Trophoblast cell (in vitro differentiated cells and primary cell): Measurements from ENCODE around the gene TBC1D16.

Experiments
- DNase-seq, 2 donors: peaks; one replicate each; pipeline ENCODE4 v3.0.0-alpha.2; 2016
- H2AFZ ChIP-seq: 2 replicates; pipeline ENCODE4 v1.6.1; 2013; ENCODE audit warnings: low read length, moderate library complexity, mild to moderate bottlenecking; ENCODE audit not compliant: insufficient read depth, poor library complexity
- H2AK5ac ChIP-seq: 2 replicates; pipeline ENCODE4 v1.6.1; 2013; ENCODE audit warnings: mild to moderate bottlenecking, low read length
- H2BK120ac ChIP-seq: 2 replicates; pipeline ENCODE4 v1.6.1; 2013; ENCODE audit warnings: low read length, mild to moderate bottlenecking, moderate library complexity; ENCODE audit not compliant: insufficient read depth, poor library complexity
- H2BK12ac ChIP-seq: 2 replicates; pipeline ENCODE4 v1.6.1; 2013; ENCODE audit warnings: mild to moderate bottlenecking, low read length, moderate library complexity
- H2BK5ac ChIP-seq: 2 replicates; pipeline ENCODE4 v1.6.1; 2013; ENCODE audit warnings: low read length, low read depth, moderate library complexity, mild to moderate bottlenecking; ENCODE audit not compliant: poor library complexity
- H3K14ac ChIP-seq: 2 replicates; pipeline ENCODE4 v1.6.1; 2013; ENCODE audit warnings: mild to moderate bottlenecking, low read length
- H3K18ac ChIP-seq: 2 replicates; pipeline ENCODE4 v1.6.1; 2013; ENCODE audit warnings: mild to moderate bottlenecking, low read length
- H3K23ac ChIP-seq: 2 replicates; pipeline ENCODE4 v1.6.1; 2013; ENCODE audit warnings: low read length
- H3K27ac ChIP-seq: 2 replicates; pipeline ENCODE4 v1.5.1; 2013; ENCODE audit warnings: low read depth, mild to moderate bottlenecking, inconsistent platforms, low read length, moderate library complexity
- H3K27me3 ChIP-seq: 2 replicates; pipeline ENCODE4 v1.6.1; 2013; ENCODE audit warnings: inconsistent platforms, mild to moderate bottlenecking, low read length, moderate library complexity; ENCODE audit not compliant: insufficient read depth
- H3K36me3 ChIP-seq, 2 experiments: 1 replicate in 1 of 2; 2 replicates in 1 of 2; pipeline ENCODE4 v1.6.1; 2013; ENCODE audit warnings: low read length in 2 of 2, mild to moderate bottlenecking in 2 of 2, moderate library complexity in 1 of 2; ENCODE audit not compliant: insufficient read depth in 2 of 2, control insufficient read depth in 1 of 2
- H3K4ac ChIP-seq: 2 replicates; pipeline ENCODE4 v1.6.1; 2013; ENCODE audit warnings: low read depth, mild to moderate bottlenecking, low read length, moderate library complexity
- H3K4me1 ChIP-seq, 2 experiments: 1 replicate in 1 of 2; 2 replicates in 1 of 2; pipeline ENCODE4 v1.6.1; 2013; ENCODE audit warnings: low read length in 2 of 2, mild to moderate bottlenecking in 2 of 2, moderate library complexity in 1 of 2; ENCODE audit not compliant: insufficient read depth in 2 of 2, control insufficient read depth in 1 of 2
- H3K4me2 ChIP-seq: 2 replicates; pipeline ENCODE4 v1.6.1; 2013; ENCODE audit warnings: inconsistent platforms, mild to moderate bottlenecking, low read length, moderate library complexity
- H3K4me3 ChIP-seq: 2 replicates; pipeline ENCODE4 v1.5.1; 2013; ENCODE audit warnings: mild to moderate bottlenecking, low read depth, low read length, inconsistent platforms
- H3K79me1 ChIP-seq: one replicate; pipeline ENCODE4 v1.6.1; 2013; ENCODE audit warnings: low read length
- H3K79me2 ChIP-seq: 2 replicates; pipeline ENCODE4 v1.6.1; 2013; ENCODE audit warnings: low read length, mild to moderate bottlenecking; ENCODE audit not compliant: control insufficient read depth, insufficient read depth, poor library complexity
- H3K9ac ChIP-seq: 2 replicates; pipeline ENCODE4 v1.6.1; 2013; ENCODE audit warnings: mild to moderate bottlenecking, low read length
- H3K9me3 ChIP-seq: 2 replicates; pipeline ENCODE4 v1.6.1; 2013; ENCODE audit warnings: low read depth, mild to moderate bottlenecking, control low read depth, inconsistent platforms, low read length; ENCODE audit not compliant: insufficient read depth
- H4K12ac ChIP-seq: 2 replicates; pipeline ENCODE4 v1.6.1; 2013; ENCODE audit warnings: low read depth, mild to moderate bottlenecking, low read length, moderate library complexity
- H4K8ac ChIP-seq: 2 replicates; pipeline ENCODE4 v1.6.1; 2013; ENCODE audit warnings: low read depth, mild to moderate bottlenecking, low read length, moderate library complexity
- H4K91ac ChIP-seq: one replicate; pipeline ENCODE4 v1.6.1; 2013; ENCODE audit warnings: low read depth, mild to moderate bottlenecking, low read length, moderate library complexity
- WGBS: extraction: QIAGEN DNeasy Blood & Tissue Kit; methylation state at CpG from one replicate; pipeline ENCODE4 v1.1.7; 2013; ENCODE audit warnings: missing lambda C conversion rate; ENCODE audit not compliant: insufficient read length, insufficient coverage; ENCODE audit errors: extremely low coverage; 5-methylcytosine and 5-hydroxymethylcytosine counted together

TBC1D16 gene

GRCh38 chr17:79944251-79944812 is 91.3 kb downstream of the TBC1D16 start:
- DNase-seq = no peak

DNA sequence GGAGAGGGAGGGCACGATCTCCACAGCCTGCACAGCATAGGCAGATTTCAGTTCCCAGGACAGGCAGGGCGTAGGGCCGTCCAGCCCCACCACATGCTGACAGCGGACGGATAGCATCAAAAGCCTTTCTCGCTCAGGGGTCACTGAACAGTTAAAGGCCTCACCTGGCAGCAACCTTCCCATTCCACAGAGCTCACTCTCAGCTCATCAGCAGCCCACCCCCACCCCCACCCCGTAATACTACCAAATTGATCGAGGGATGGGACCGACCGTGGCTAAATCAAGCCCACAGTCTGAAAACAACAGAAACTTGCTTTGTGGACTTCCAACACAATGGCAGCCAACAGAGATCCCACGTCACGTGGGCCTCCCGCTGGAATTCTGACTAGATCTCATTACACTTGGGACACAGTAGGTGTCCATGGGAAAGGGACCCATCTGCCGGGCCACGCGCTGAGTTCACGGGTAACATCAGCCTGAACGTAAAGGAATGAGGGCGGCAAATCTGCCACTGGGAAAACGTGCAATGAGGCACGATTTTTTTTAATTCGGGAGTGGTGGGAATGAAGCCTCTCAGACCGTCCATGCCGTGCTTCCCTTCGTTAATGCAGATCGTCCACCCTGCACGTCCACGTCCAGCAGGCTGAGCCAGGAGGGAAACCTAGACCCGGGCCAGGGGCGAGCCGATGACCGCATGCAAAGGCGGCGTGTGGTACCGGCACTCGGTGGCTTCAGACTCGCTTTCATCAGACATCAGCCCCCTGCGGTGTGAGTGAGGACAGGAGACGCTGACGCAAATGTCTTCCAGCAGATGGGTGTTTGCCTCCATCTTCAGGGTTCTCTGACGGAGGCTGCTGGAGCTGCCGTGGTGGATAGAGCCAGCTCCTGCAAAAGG is 92.1 kb downstream of the TBC1D16 start:
- H3K18ac ChIP-seq = no peak overlapping the region
- no peak overlapping the region for H3K4ac ChIP-seq
- H3K27me3 ChIP-seq = no peaks in the 10 kb centered on the region
- peaks cover 2 to 4% of the 10 kb centered on the region in 2 experiments for H3K4me1 ChIP-seq
- no peaks in the 10 kb centered on the region for H3K79me1 ChIP-seq
- WGBS = no CpG with 5 or more reads among the region's 42 CpGs
- H4K8ac ChIP-seq = no peak overlapping the region
- no peak overlapping the region for H3K4me2 ChIP-seq
- no peak overlapping the region for H3K4me3 ChIP-seq
- no peak overlapping the region for H2BK12ac ChIP-seq
- no peak overlapping the region for H2BK120ac ChIP-seq
- DNase-seq = no peak
- H3K23ac ChIP-seq = no peak overlapping the region
- H4K12ac ChIP-seq = no peak overlapping the region
- no peaks in the 10 kb centered on the region for H3K79me2 ChIP-seq
- H3K9me3 ChIP-seq = peaks cover 3% of the 10 kb centered on the region
- no peak overlapping the region for H4K91ac ChIP-seq
- peaks cover 51 to 67% of the 10 kb centered on the region in 2 experiments for H3K36me3 ChIP-seq
- H2AFZ ChIP-seq = no peak overlapping the region
- H3K27ac ChIP-seq = no peak overlapping the region
- H3K14ac ChIP-seq = no peak overlapping the region
- H2AK5ac ChIP-seq = no peak overlapping the region
- no peak overlapping the region for H2BK5ac ChIP-seq
- no peak overlapping the region for H3K9ac ChIP-seq

More at GRCh38 chr17:79944251-79944812, 91.3 kb downstream of the TBC1D16 start:
- no peak overlapping the region for H2AK5ac ChIP-seq
- no peak overlapping the region for H3K14ac ChIP-seq
- no peaks in the 10 kb centered on the region for H3K79me2 ChIP-seq
- H4K8ac ChIP-seq = no peak overlapping the region
- no peak overlapping the region for H2AFZ ChIP-seq
- H3K23ac ChIP-seq = no peak overlapping the region
- no peak overlapping the region for H3K4me2 ChIP-seq
- no peaks in the 10 kb centered on the region for H3K27me3 ChIP-seq
- H4K91ac ChIP-seq = no peak overlapping the region
- H2BK5ac ChIP-seq = no peak overlapping the region
- H2BK120ac ChIP-seq = no peak overlapping the region
- H3K4ac ChIP-seq = no peak overlapping the region
- H3K4me3 ChIP-seq = no peak overlapping the region
- H3K9me3 ChIP-seq = peaks cover 3% of the 10 kb centered on the region
- peaks cover 2 to 4% of the 10 kb centered on the region in 2 experiments for H3K4me1 ChIP-seq
- no peak overlapping the region for H3K18ac ChIP-seq
- H3K36me3 ChIP-seq = peaks cover 53 to 67% of the 10 kb centered on the region in 2 experiments
- H3K79me1 ChIP-seq = no peaks in the 10 kb centered on the region
- H3K9ac ChIP-seq = no peak overlapping the region
- no peak overlapping the region for H2BK12ac ChIP-seq
- WGBS = no CpG with 5 or more reads among the region's 23 CpGs
- no peak overlapping the region for H4K12ac ChIP-seq
- no peak overlapping the region for H3K27ac ChIP-seq

- Histone ChIP-seq H3K4ac (no peak overlapping the region), H2AK5ac (no peak overlapping the region), H2AFZ (no peak overlapping the region), H3K9ac (no peak overlapping the region), H3K23ac (no peak overlapping the region), H4K8ac (no peak overlapping the region), H3K79me2 (no peaks in the 10 kb centered on the region), H3K4me2 (no peak overlapping the region), H3K4me1 (peaks cover 2 to 4% of the 10 kb centered on the region in 2 experiments), H3K18ac (no peak overlapping the region), H3K9me3 (peaks cover 3% of the 10 kb centered on the region), H2BK120ac (no peak overlapping the region), H4K91ac (no peak overlapping the region), H2BK5ac (no peak overlapping the region), H3K27me3 (no peaks in the 10 kb centered on the region), H4K12ac (no peak overlapping the region), H3K36me3 (peaks cover 54 to 64% of the 10 kb centered on the region in 2 experiments), H3K27ac (no peak overlapping the region), H3K14ac (no peak overlapping the region), H3K79me1 (no peaks in the 10 kb centered on the region), H2BK12ac (no peak overlapping the region), H3K4me3 (no peak overlapping the region)
- no CpG with 5 or more reads among the region's 35 CpGs for WGBS
- DNase-seq = no peak
These were observed 92.9 kb downstream of the TBC1D16 start for GRCh38 chr17:79942591-79943346.

DNA sequence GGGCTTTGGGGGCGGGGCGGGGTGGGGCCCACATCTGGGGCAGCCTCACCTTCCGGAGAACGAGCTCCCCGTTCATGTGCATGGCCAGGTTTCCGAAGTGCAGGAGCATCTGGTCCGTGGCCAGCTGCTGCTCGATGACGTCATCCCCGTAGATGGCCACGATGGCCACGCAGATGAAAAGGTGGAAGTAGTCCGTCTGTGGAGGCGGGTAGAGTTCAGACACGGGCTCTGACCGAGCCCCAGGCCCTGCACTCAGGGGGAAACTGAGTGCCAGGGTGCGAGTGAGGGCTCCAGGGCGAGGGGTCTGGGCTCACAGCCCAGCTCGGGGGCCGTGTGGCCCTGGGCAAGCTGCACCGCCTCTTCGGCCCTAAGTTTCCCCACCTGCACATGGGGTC is 93.7 kb downstream of the TBC1D16 start:
- Histone ChIP-seq H3K4me2 (no peak overlapping the region), H3K27me3 (no peaks in the 10 kb centered on the region), H3K36me3 (peaks cover 48 to 56% of the 10 kb centered on the region in 2 experiments), H3K27ac (no peak overlapping the region), H3K4ac (no peak overlapping the region), H2BK120ac (no peak overlapping the region), H3K79me2 (no peaks in the 10 kb centered on the region), H3K9ac (no peak overlapping the region), H3K4me1 (peaks cover 2 to 4% of the 10 kb centered on the region in 2 experiments), H3K18ac (no peak overlapping the region), H3K9me3 (peaks cover 3% of the 10 kb centered on the region), H4K12ac (no peak overlapping the region), H2AFZ (no peak overlapping the region), H3K14ac (no peak overlapping the region), H4K8ac (no peak overlapping the region), H3K79me1 (no peaks in the 10 kb centered on the region), H3K23ac (no peak overlapping the region), H4K91ac (no peak overlapping the region), H3K4me3 (no peak overlapping the region), H2BK5ac (no peak overlapping the region), H2BK12ac (no peak overlapping the region), H2AK5ac (no peak overlapping the region)
- DNase-seq = no peak
- WGBS = no CpG with 5 or more reads among the region's 22 CpGs
